OCI-LY1 (cell line): ENCODE data around the gene ZNF648.
"Not testable (repeated sequence)": the region's sequence is repeated elsewhere in the genome, so short reads cannot be mapped to it uniquely, and the experiment has no call there.

Experiments
- CTCF ChIP-seq: fragments of 200-600 bp; sonication (generic), shearing (Covaris generic); IDR thresholded peaks from 2 replicates; pipeline ENCODE4 v1.5.1; 2017; ENCODE audit warnings: mild to moderate bottlenecking, antibody characterized with exemption, low read length, moderate library complexity, mixed read lengths
- EZH2 ChIP-seq: fragments of 200-600 bp; sonication (generic), shearing (Covaris generic); IDR thresholded peaks from 2 replicates; pipeline ENCODE4 v1.8.0; 2017; ENCODE audit warnings: borderline replicate concordance, mixed run types, mild to moderate bottlenecking, antibody characterized with exemption, low read length, moderate library complexity, mixed read lengths

GRCh38 chr1:182045481-182045880 is 16.0 kb downstream of the ZNF648 start:
- TF ChIP-seq CTCF, EZH2: not testable (repeated sequence)
